GM13977 (cell line): ENCODE results near the gene FAM210B.
A peak's percentile ranks its signal among the peaks of the same experiment; 100 is the strongest.
"Not testable (repeated sequence)": the region's sequence is repeated elsewhere in the genome, so short reads cannot be mapped to it uniquely, and the experiment has no call there.

Experiments
- DNase-seq: peaks from one replicate; pipeline ENCODE4 v3.0.0; 2012; ENCODE audit warnings: low spot score
- in situ Hi-C: fragments of 300-500 bp; cut with MboI; formaldehyde crosslinking; loops from one replicate; pipeline ENCODE4 v1.12.0; 2022; ENCODE audit warnings: low sequenced_read_pairs, low pct_unique_long_range_greater_than_20kb, mixed read lengths, inconsistent platforms; ENCODE audit not compliant: unreplicated experiment
- TF ChIP-seq, protein P1 (sequence below): IDR thresholded peaks from 2 replicates; pipeline ENCODE4 v1.5.1; 2012; ENCODE audit warnings: mild to moderate bottlenecking, control low read depth; ENCODE audit not compliant: insufficient read depth; ENCODE audit errors: extremely low read depth, missing control alignments

Gene FAM210B

GRCh38 chr20:56395166-56395565 lies 36.4 kb downstream of the FAM210B start:
- TF ChIP-seq, protein P1, sequence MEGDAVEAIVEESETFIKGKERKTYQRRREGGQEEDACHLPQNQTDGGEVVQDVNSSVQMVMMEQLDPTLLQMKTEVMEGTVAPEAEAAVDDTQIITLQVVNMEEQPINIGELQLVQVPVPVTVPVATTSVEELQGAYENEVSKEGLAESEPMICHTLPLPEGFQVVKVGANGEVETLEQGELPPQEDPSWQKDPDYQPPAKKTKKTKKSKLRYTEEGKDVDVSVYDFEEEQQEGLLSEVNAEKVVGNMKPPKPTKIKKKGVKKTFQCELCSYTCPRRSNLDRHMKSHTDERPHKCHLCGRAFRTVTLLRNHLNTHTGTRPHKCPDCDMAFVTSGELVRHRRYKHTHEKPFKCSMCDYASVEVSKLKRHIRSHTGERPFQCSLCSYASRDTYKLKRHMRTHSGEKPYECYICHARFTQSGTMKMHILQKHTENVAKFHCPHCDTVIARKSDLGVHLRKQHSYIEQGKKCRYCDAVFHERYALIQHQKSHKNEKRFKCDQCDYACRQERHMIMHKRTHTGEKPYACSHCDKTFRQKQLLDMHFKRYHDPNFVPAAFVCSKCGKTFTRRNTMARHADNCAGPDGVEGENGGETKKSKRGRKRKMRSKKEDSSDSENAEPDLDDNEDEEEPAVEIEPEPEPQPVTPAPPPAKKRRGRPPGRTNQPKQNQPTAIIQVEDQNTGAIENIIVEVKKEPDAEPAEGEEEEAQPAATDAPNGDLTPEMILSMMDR = no peak
- no peak for DNase-seq
- in situ Hi-C loops = no loop called here

- in situ Hi-C loops = no loop called here
- DNase-seq = peak; percentile 66
- TF ChIP-seq, protein P1 = peak; percentile 82
Measured at GRCh38 chr20:56400001-56400640, 41.3 kb downstream of the FAM210B start.

DNA sequence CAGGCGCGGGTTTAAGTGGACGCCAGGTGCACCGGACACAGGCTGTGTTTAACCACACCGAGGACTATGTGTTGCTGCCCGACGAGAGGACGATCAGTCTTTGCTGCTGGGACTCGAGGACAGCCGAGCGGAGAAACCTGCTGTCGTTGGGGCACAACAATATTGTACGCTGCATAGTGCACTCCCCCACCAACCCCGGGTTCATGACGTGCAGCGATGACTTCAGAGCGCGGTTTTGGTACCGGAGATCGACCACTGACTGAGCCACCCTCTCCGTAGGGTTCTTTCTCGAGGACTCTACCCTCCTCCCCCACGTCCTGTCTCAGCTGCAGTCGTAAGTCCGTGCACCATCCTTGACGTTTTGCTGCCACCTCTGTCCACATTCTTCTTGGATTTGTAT lies 44.7 kb downstream of the FAM210B start:
- no peak for DNase-seq
- TF ChIP-seq, protein P1 = no peak
- in situ Hi-C loops = no loop called here

- DNase-seq, in situ Hi-C loops: not testable (repeated sequence)
Measured at GRCh38 chr20:56405356-56405755, 46.6 kb downstream of the FAM210B start.

DNA sequence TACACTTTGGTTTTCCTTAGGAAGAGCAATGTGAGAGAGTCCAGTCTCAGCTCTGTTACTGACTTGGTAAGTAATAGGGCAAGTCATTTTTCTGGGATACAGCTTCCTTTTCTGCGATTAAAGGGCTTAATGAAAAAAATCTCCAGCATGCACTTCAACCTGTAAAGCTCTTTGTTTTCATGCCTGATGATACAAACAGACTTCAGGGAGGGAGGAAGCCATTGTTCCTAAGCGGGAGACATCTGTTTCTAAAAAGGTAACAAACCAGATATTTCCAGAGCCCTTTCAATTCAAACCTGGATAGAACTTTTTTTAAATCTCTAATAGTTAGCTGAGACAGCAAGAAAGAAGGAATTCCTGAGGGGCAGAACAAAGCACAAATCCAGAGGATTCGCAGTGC lies 48.1 kb downstream of the FAM210B start:
- in situ Hi-C loops = no loop called here
- no peak for DNase-seq
- TF ChIP-seq, protein P1 = no peak

DNA sequence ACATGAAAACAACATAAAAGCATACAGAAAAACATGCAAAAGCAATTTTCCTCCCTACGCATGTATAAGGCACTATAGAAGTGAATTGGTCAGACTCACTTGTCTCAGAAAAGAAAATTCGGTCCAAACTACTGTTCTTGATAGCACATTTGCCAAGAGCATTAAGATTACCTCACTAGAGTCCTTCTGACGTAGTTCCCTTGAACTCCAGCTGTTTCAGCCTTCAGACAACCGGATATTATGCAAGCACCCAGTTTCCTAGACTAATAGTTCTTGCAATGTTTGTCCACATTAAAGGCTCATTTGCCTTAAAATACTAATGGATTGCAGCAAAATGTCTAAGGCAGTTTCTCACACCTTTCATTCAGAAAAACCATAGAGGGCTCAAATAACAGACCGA lies 50.7 kb downstream of the FAM210B start:
- in situ Hi-C loops = no loop called here
- TF ChIP-seq, protein P1 = no peak
- DNase-seq = no peak

- no peak for DNase-seq
- in situ Hi-C loops = no loop called here
- TF ChIP-seq, protein P1 = no peak
Measured at GRCh38 chr20:56409956-56410355, 51.2 kb downstream of the FAM210B start.

DNA sequence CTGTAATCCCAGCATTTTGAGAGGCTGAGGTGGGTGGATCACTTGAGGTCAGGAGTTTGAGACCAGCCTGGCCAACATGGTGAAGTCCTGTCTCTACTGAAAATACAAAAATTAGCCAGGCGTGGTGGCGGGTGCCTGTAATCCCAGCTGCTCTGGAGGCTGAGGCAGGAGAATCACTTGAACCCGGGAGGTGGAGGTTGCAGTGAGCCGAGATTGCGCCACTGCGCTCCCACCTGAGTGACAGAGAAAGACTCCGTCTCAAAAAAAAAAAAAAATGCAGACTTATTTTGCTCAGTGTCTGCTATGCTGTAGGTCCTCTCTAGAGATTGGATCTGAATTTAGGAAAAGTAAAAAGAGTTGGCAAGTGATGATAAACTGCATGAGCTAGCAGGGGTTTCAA lies 52.5 kb downstream of the FAM210B start:
- DNase-seq, in situ Hi-C loops: not testable (repeated sequence)
